Testis (tissue), 3 donors: ENCODE measurements around the gene OST4. TPM values are rescaled to one million over a fixed set of nuclear protein-coding genes. Genes with fewer than 3 reads are reported as not detected.

ENCODE experiments used
- DNase-seq: peaks from one replicate; pipeline ENCODE4 v3.0.0-alpha.2; 2019
- H3K27ac ChIP-seq, 2 donors: fragments of 200-600 bp; sonication (generic); one replicate each; pipeline ENCODE4 v1.5.1; 2019
- H3K27me3 ChIP-seq: fragments of 200-600 bp; sonication (generic); one replicate; pipeline ENCODE4 v1.5.1; 2019
- H3K36me3 ChIP-seq: fragments of 200-600 bp; sonication (generic); one replicate; pipeline ENCODE4 v1.5.1; 2017; ENCODE audit warnings: low read depth; ENCODE audit errors: missing control alignments
- H3K4me1 ChIP-seq: fragments of 200-600 bp; sonication (generic); one replicate; pipeline ENCODE4 v1.5.1; 2019
- H3K4me3 ChIP-seq, 2 donors: fragments of 200-600 bp; sonication (generic); one replicate each; pipeline ENCODE4 v1.5.1; 2017 to 2019
- H3K9me3 ChIP-seq: fragments of 200-600 bp; sonication (generic); one replicate; pipeline ENCODE4 v1.5.1; 2017
- CTCF ChIP-seq, 3 experiments: fragments of 450-650 bp in 2 of 3; fragments of 200-600 bp in 1 of 3; sonication (generic) in 1 of 3; IDR thresholded peaks; one replicate each; pipeline ENCODE4 v1.5.1; 2016 to 2019; ENCODE audit warnings: antibody characterized with exemption in 3 of 3, mild to moderate bottlenecking in 2 of 3, moderate library complexity in 1 of 3
- POLR2A ChIP-seq: fragments of 450-650 bp; IDR thresholded peaks from one replicate; pipeline ENCODE4 v1.6.1; 2017; ENCODE audit warnings: antibody characterized with exemption, mild to moderate bottlenecking, moderate library complexity
- WGBS, 2 donors: methylation state at CpG; one replicate each; pipeline ENCODE4 v1.1.5; 2018; 5-methylcytosine and 5-hydroxymethylcytosine counted together
- intact Hi-C: fragments of 100-400 bp; cut with DNase I; formaldehyde crosslinking; loops from one replicate; pipeline ENCODE4 v1.15.1; 2023; ENCODE audit warnings: low total_unique reads
- polyA plus RNA-seq: library from polyadenylated mRNA; stranded (reverse); fragments of 350-450 nt; fragmentation: Illumina TruSeq; extraction: RNeasy Lipid Tissue Mini Kit (QIAGEN cat#74804); gene quantifications from one replicate; pipeline ENCODE4 v1.2.3, GENCODE V29; 2014; ENCODE audit warnings: low read depth, low replicate concordance; ENCODE audit not compliant: insufficient read depth
- total RNA-seq, 2 donors: library from RNA; depleted of rRNA; stranded (reverse); fragments of >200 nt; gene quantifications; one replicate each; pipeline ENCODE4 v1.2.3, GENCODE V29; 2016

Gene OST4
- total and polyA plus RNA-seq, 3 donors from 2014 or later: 220 to 297 (median 262) TPM

- Histone ChIP-seq H3K4me3 (no peak overlapping the region), H3K27me3 (no peaks in the 10 kb centered on the region), H3K9me3 (no peaks in the 10 kb centered on the region), H3K4me1 (peaks cover 5% of the 10 kb centered on the region), H3K27ac (no peak overlapping the region), H3K36me3 (no peaks in the 10 kb centered on the region)
- DNase-seq: no peak
- intact Hi-C loops: no loop called here
- no peak for TF ChIP-seq CTCF (IDR thresholded peaks at IDR 0.05)
- no peak for TF ChIP-seq POLR2A
- 88 to 92% methylated on average over 6 of the region's 6 CpGs for WGBS, 2 donors
Observed at GRCh38 chr2:27057184-27057583, 14.3 kb downstream of the OST4 start.

- no peaks in the 10 kb centered on the region for H3K36me3 ChIP-seq
- H3K27ac ChIP-seq: no peak overlapping the region
- H3K4me3 ChIP-seq: no peak overlapping the region
- H3K4me1 ChIP-seq: peaks cover 8% of the 10 kb centered on the region
- no peaks in the 10 kb centered on the region for H3K9me3 ChIP-seq
- TF ChIP-seq CTCF (IDR thresholded peaks at IDR 0.05) (no peak), POLR2A (no peak)
- intact Hi-C loops: no loop called here
- 93 to 97% methylated on average over 11 of the region's 11 CpGs for WGBS, 2 donors
- no peak for DNase-seq
- no peaks in the 10 kb centered on the region for H3K27me3 ChIP-seq
Observed at GRCh38 chr2:27054721-27055120, 16.7 kb downstream of the OST4 start.

GRCh38 chr2:27053776-27054175 is 17.7 kb downstream of the OST4 start:
- Histone ChIP-seq H3K4me3 (no peak overlapping the region), H3K27ac (no peak overlapping the region), H3K27me3 (no peaks in the 10 kb centered on the region), H3K9me3 (no peaks in the 10 kb centered on the region), H3K36me3 (no peaks in the 10 kb centered on the region), H3K4me1 (peaks cover 8% of the 10 kb centered on the region)
- intact Hi-C loops: no loop called here
- no peak for DNase-seq
- WGBS, 2 donors: 84 to 92% methylated on average over 8 of the region's 8 CpGs
- TF ChIP-seq CTCF (IDR thresholded peaks at IDR 0.05) (no peak), POLR2A (no peak)

- H3K36me3 ChIP-seq: no peaks in the 10 kb centered on the region
- intact Hi-C loops: no loop called here
- no peaks in the 10 kb centered on the region for H3K9me3 ChIP-seq
- H3K27me3 ChIP-seq: no peaks in the 10 kb centered on the region
- no peak for DNase-seq
- H3K4me3 ChIP-seq: no peak overlapping the region
- WGBS, 2 donors: 81% methylated on average over 11 of the region's 11 CpGs
- no peak overlapping the region for H3K27ac ChIP-seq
- peaks cover 8% of the 10 kb centered on the region for H3K4me1 ChIP-seq
- TF ChIP-seq POLR2A: no peak
- TF ChIP-seq CTCF (IDR thresholded peaks at IDR 0.05): no peak
Observed at GRCh38 chr2:27053321-27053720, 18.1 kb downstream of the OST4 start.

- Histone ChIP-seq H3K36me3 (no peaks in the 10 kb centered on the region), H3K27me3 (no peaks in the 10 kb centered on the region), H3K9me3 (no peaks in the 10 kb centered on the region), H3K4me1 (peaks cover 8% of the 10 kb centered on the region), H3K27ac (peak overlapping the region; percentile 94 to 95), H3K4me3 (peak overlapping the region; percentile 96 to 97)
- intact Hi-C loops: no loop called here
- whole genome bisulfite sequencing, 2 donors: 6 to 10% methylated on average over 5 to 15 of the region's 24 CpGs
- no peak for DNase-seq
- TF ChIP-seq POLR2A: no peak
- no peak for TF ChIP-seq CTCF (IDR thresholded peaks at IDR 0.05)
Observed at GRCh38 chr2:27051902-27052645, 19.4 kb downstream of the OST4 start.
